ENCODE measurements around the gene EPG5. TPM values are rescaled to one million over a fixed set of nuclear protein-coding genes. Genes with fewer than 3 reads are reported as not detected.

The EPG5 gene
- total and polyA plus RNA-seq, 9 donors: 9.1 to 17.1 (median 11.5) TPM

DNA sequence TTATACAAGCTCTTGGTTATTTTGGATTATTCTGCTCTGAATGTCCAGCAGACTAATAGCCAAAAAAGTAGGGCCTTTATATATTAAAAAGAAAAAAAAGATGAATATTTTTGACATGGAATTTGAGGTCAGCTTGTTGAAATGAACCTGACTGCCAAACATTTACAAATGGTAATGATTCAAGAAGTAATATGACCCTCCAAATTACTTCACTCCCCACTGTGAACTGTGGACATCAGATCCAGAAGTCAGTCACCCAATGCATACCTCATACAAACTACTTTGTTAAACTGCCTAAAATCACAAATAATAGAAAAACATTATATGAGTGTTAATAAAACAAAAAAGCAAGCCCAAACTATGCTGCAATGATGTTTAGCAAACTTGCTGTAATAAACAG lies 10.0 kb downstream of the EPG5 start:
- H3K4me3 ChIP-seq (ENCODE audit: low read length): no peak overlapping the region
- peak; percentile 9 for DNase-seq
- no peaks in the 10 kb centered on the region for H3K9me3 ChIP-seq (replicated peaks; ENCODE audit: control insufficient read depth, low read depth, low read length)
- no peaks in the 10 kb centered on the region for H3K27me3 ChIP-seq (ENCODE audit: control insufficient read depth, insufficient read depth, low read length)
- peaks cover 27% of the 10 kb centered on the region for H3K36me3 ChIP-seq (ENCODE audit: control insufficient read depth, insufficient read depth, low read length)
- no peak overlapping the region for H3K27ac ChIP-seq (ENCODE audit: low read length)
- no peaks in the 10 kb centered on the region for H3K4me1 ChIP-seq (ENCODE audit: control insufficient read depth, insufficient read depth, low read length)

DNA sequence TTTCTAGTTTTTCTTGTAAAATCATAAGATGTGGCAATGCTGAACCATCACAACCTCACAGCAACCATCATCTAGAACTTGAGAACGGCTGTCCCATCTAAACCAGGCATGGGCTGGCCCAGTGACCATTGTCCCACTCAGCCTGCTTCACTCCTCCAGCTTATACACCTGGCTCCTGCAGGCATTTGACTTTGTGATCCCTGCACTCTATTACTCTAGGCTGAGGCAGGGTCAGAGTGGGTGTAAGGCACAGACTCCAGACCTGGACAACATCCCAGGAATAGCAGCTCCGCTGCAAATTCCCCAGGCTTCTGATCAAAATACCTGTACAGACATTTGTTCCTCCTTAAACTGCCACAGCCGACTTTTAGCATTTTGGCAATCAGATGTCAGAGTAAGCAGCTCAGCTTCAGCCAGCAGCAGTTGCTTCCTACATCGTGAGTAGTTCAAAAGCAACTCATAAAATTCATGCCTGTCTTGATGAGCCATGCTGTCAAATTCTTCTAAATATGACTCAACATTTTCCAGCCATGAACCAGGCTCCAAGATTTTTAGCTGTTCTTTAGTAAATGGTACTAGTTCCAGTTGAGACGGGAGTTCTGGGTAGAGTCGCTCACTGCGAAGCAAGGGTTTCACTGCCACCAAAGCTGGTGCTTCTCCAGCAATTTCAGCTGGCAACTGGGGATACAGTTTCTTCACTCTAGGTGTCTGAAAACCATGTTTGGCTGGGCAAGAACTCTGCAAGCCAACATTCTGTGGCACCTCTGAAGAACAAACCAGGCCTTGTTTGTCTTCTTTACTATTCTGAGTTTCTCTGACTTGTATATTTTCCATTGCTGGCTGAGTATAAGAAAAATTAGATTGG lies 12.8 kb downstream of the EPG5 start:
- WGBS (ENCODE audit: insufficient coverage): 85% methylated on average over 6 of the region's 7 CpGs
- Histone ChIP-seq H3K36me3 (ENCODE audit: control insufficient read depth, insufficient read depth, low read length) (peaks cover 29% of the 10 kb centered on the region), H3K27me3 (ENCODE audit: control insufficient read depth, insufficient read depth, low read length) (no peaks in the 10 kb centered on the region), H3K27ac (ENCODE audit: low read length) (no peak overlapping the region), H3K4me1 (ENCODE audit: control insufficient read depth, insufficient read depth, low read length) (no peaks in the 10 kb centered on the region), H3K4me3 (ENCODE audit: low read length) (no peak overlapping the region), H3K9me3 (replicated peaks; ENCODE audit: control insufficient read depth, low read depth, low read length) (no peaks in the 10 kb centered on the region)
- DNase-seq: no peak

DNA sequence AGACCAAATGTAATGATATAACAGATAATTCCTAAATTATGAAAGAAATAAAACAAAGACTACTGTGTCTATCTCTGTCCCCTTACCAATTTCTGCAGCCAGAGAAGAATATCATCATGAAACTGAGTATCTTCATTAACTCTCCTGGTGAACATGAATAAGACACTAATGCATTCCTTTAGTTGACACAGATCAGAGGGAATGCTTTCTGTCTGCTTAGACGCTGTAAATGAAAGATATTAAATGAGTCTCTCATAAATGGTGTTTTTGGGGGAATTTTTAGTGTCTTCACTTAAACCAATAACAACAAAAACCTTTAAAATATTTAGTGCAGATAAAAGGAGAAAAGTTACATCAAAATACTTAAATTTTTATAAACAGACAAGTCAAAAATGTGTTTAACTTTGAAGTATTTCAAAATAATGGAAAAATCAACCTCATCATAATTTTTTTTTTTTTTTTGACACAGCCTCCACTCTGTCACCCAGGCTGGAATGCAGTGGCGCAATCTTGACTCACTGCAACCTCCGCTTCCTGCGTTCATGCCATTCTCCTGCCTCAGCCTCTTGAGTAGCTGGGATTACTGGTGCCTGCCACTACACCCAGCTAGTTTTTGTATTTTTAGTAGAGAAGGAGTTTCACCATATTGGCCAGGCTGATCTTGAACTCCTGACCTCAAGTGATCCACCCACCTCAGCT lies 16.0 kb downstream of the EPG5 start:
- Histone ChIP-seq H3K27ac (ENCODE audit: low read length) (no peak overlapping the region), H3K9me3 (replicated peaks; ENCODE audit: control insufficient read depth, low read depth, low read length) (no peaks in the 10 kb centered on the region), H3K4me1 (ENCODE audit: control insufficient read depth, insufficient read depth, low read length) (no peaks in the 10 kb centered on the region), H3K4me3 (ENCODE audit: low read length) (no peak overlapping the region), H3K36me3 (ENCODE audit: control insufficient read depth, insufficient read depth, low read length) (peaks cover 52% of the 10 kb centered on the region), H3K27me3 (ENCODE audit: control insufficient read depth, insufficient read depth, low read length) (no peaks in the 10 kb centered on the region)
- no peak for DNase-seq
- WGBS (ENCODE audit: insufficient coverage): no CpG with 5 or more reads among the region's 4 CpGs

DNA sequence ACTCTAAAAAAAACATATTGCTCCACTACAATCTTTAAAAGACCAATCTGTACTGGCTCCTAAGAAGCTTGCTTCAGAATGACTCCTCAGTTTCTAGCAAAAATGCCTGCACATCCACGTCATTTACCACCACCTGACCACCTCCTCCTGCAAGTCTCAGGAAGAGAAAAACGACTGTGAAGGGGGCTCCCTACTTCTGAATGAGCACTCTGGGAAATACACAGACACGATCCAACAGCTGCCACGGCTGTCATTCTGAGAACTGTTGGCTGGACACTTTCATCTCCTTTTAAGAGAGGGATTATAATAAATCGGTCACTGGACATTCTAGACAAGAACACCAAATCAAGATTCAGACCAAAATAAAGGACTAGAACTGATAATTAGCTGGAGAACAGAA lies 21.5 kb downstream of the EPG5 start:
- no peaks in the 10 kb centered on the region for H3K4me1 ChIP-seq (ENCODE audit: control insufficient read depth, insufficient read depth, low read length)
- no peaks in the 10 kb centered on the region for H3K27me3 ChIP-seq (ENCODE audit: control insufficient read depth, insufficient read depth, low read length)
- H3K4me3 ChIP-seq (ENCODE audit: low read length): no peak overlapping the region
- WGBS (ENCODE audit: insufficient coverage): 80% methylated on average over 2 of the region's 5 CpGs
- H3K9me3 ChIP-seq (replicated peaks; ENCODE audit: control insufficient read depth, low read depth, low read length): no peaks in the 10 kb centered on the region
- DNase-seq: no peak
- no peak overlapping the region for H3K27ac ChIP-seq (ENCODE audit: low read length)
- H3K36me3 ChIP-seq (ENCODE audit: control insufficient read depth, insufficient read depth, low read length): peaks cover 59% of the 10 kb centered on the region

DNA sequence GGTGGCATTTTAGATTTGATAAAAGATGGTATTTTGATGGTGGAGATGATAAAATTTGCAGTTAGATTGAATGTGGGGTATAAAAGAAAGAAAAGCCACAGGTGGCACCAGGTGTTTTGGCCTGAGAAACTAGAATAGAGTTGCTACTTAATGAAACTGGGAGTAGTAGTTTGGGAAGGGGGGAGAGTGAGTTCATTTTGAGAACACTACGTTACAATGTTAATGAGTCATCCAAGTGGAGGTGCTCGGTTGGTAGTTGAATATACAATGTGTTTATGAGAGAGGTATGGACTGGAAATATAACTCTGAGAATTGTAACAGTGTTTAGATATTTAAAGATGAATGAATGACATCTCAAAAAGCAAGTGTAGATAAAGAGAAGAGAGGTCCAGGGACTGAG lies 26.4 kb downstream of the EPG5 start:
- no peaks in the 10 kb centered on the region for H3K27me3 ChIP-seq (ENCODE audit: control insufficient read depth, insufficient read depth, low read length)
- no peak for DNase-seq
- peaks cover 54% of the 10 kb centered on the region for H3K36me3 ChIP-seq (ENCODE audit: control insufficient read depth, insufficient read depth, low read length)
- 89% methylated on average over 2 of the region's 2 CpGs for WGBS (ENCODE audit: insufficient coverage)
- H3K4me3 ChIP-seq (ENCODE audit: low read length): no peak overlapping the region
- H3K4me1 ChIP-seq (ENCODE audit: control insufficient read depth, insufficient read depth, low read length): no peaks in the 10 kb centered on the region
- no peak overlapping the region for H3K27ac ChIP-seq (ENCODE audit: low read length)
- no peaks in the 10 kb centered on the region for H3K9me3 ChIP-seq (replicated peaks; ENCODE audit: control insufficient read depth, low read depth, low read length)

DNA sequence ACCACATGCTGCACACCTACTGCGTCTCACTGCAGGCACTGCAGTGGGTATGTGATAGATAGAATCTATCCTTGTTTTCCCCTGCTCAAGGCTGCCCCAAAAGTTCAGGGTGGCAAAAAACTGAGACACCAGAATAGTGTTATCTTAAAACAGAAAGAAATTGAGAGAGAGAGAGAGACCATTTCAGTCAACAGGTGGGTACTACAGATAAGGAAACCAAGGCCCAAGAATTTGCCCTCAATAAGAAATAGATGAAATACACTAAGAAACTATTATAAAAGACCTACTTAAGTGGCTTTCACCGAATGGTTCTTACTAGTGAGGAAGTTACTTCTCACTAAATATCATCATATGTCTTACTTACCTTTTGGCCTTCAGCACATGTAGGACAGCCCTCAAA lies 27.9 kb downstream of the EPG5 start:
- Histone ChIP-seq H3K27ac (ENCODE audit: low read length) (no peak overlapping the region), H3K4me3 (ENCODE audit: low read length) (no peak overlapping the region), H3K27me3 (ENCODE audit: control insufficient read depth, insufficient read depth, low read length) (no peaks in the 10 kb centered on the region), H3K9me3 (replicated peaks; ENCODE audit: control insufficient read depth, low read depth, low read length) (no peaks in the 10 kb centered on the region), H3K4me1 (ENCODE audit: control insufficient read depth, insufficient read depth, low read length) (no peaks in the 10 kb centered on the region), H3K36me3 (ENCODE audit: control insufficient read depth, insufficient read depth, low read length) (peaks cover 42% of the 10 kb centered on the region)
- WGBS (ENCODE audit: insufficient coverage): no CpG with 5 or more reads among the region's 2 CpGs
- DNase-seq: no peak

DNA sequence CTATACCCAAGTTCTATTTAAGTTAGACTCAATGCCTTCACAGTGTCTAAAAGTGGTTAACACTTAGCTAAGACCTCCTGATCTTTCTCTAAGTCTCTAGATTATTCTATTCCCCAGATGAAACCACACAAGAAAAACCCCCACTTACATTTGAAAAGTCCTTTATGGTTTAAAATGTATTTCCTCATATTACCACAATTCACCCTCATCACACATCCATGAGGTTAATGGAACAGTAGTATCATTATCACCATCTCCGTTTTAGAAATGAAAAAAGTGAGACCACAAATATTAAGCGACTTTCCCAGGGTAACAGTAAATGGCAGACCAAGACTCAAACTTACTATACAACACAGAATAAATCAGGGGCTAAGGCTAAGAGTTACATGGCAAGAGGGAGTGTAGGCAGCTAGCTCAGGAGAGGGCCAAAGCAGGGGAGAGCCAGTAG lies 28.6 kb downstream of the EPG5 start:
- no peaks in the 10 kb centered on the region for H3K27me3 ChIP-seq (ENCODE audit: control insufficient read depth, insufficient read depth, low read length)

DNA sequence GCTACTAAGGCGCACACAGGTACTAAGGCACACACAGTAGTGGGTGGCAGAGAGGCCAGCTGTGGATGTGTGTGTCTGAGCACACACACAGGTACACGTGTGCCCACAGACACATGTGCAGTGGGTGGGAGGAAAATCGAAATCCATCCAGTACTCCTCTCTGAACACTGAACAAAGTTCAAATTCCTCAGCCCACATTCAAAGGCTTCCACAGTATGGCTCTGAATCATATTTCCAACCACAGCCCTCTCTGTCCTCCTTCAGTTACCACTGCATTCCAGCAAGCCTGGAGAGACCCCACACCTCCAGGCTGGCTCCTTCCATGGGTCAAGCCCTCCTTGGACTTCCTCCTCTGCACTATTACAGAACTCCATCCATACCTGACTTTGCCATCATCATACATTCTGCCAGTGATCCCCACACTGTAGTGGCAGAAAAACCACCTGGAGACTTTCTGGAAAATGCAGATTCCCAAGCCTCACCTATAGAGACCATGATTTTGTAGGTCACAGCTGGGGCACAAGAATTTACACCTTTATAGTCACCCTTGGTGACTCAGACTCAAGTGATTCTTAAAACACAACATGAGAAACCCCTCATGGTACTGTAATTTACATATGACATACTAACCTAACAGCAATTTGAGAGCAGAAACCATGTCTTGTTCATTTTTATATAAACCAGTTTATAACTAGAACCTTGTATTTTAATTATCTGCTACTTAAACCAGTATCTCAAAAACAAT lies 31.4 kb downstream of the EPG5 start:
- H3K27ac ChIP-seq (ENCODE audit: low read length): no peak overlapping the region
- WGBS (ENCODE audit: insufficient coverage): no CpG with 5 or more reads among the region's 3 CpGs
- no peak for DNase-seq
- no peaks in the 10 kb centered on the region for H3K4me1 ChIP-seq (ENCODE audit: control insufficient read depth, insufficient read depth, low read length)
- no peak overlapping the region for H3K4me3 ChIP-seq (ENCODE audit: low read length)
- no peaks in the 10 kb centered on the region for H3K27me3 ChIP-seq (ENCODE audit: control insufficient read depth, insufficient read depth, low read length)
- peaks cover 32% of the 10 kb centered on the region for H3K36me3 ChIP-seq (ENCODE audit: control insufficient read depth, insufficient read depth, low read length)
- H3K9me3 ChIP-seq (replicated peaks; ENCODE audit: control insufficient read depth, low read depth, low read length): no peaks in the 10 kb centered on the region

More for the DNA sequence above, 28.6 kb downstream of the EPG5 start:
- H3K4me3 ChIP-seq (ENCODE audit: low read length): no peak overlapping the region
- DNase-seq: no peak
- H3K9me3 ChIP-seq (replicated peaks; ENCODE audit: control insufficient read depth, low read depth, low read length): no peaks in the 10 kb centered on the region
- peaks cover 37% of the 10 kb centered on the region for H3K36me3 ChIP-seq (ENCODE audit: control insufficient read depth, insufficient read depth, low read length)
- H3K4me1 ChIP-seq (ENCODE audit: control insufficient read depth, insufficient read depth, low read length): no peaks in the 10 kb centered on the region
- WGBS (ENCODE audit: insufficient coverage): no CpG with 5 or more reads among the region's 2 CpGs
- H3K27ac ChIP-seq (ENCODE audit: low read length): no peak overlapping the region

DNA sequence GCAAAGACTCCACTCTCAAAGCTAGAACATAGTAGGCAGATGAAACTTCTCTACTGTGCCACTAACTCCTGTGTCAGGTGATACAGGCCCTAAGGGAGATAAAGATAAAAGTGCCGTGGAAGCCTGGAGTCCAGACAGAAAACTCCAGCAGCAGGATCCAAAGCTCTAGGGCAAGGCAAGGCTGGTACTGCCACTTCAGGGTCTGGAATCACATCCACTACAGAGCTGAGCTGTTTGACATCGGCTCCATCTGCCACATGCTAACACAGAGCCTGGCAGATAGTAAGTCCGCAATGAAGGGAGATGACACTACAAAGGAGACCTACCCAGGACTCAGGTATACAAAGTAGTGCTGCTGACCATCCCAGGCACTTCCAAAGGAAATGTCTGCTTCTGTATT lies 34.4 kb downstream of the EPG5 start:
- DNase-seq: no peak
- no peaks in the 10 kb centered on the region for H3K27me3 ChIP-seq (ENCODE audit: control insufficient read depth, insufficient read depth, low read length)
- H3K4me3 ChIP-seq (ENCODE audit: low read length): no peak overlapping the region
- peaks cover 18% of the 10 kb centered on the region for H3K36me3 ChIP-seq (ENCODE audit: control insufficient read depth, insufficient read depth, low read length)
- H3K4me1 ChIP-seq (ENCODE audit: control insufficient read depth, insufficient read depth, low read length): no peaks in the 10 kb centered on the region
- H3K27ac ChIP-seq (ENCODE audit: low read length): no peak overlapping the region
- no peaks in the 10 kb centered on the region for H3K9me3 ChIP-seq (replicated peaks; ENCODE audit: control insufficient read depth, low read depth, low read length)
- 85% methylated on average over 2 of the region's 3 CpGs for WGBS (ENCODE audit: insufficient coverage)

DNA sequence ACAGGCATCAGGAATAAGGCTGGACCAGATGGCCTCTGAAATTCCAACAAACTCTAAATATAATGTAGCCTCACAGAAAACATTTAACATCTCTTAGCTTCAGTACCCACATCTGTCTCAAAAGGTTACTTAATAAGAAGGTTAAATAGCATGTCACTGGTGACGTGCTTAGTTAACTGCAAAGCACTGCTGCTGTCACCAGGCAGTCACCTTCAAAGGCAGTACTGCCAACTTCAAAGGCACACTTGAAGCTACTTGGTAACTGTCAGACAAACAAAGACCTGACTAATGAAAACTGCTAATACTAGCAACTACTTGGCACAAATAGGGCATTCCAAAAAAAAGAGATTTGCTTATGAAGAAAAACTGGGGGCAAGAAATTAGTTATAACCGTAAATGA lies 36.2 kb downstream of the EPG5 start:
- Histone ChIP-seq H3K27me3 (ENCODE audit: control insufficient read depth, insufficient read depth, low read length) (no peaks in the 10 kb centered on the region), H3K9me3 (replicated peaks; ENCODE audit: control insufficient read depth, low read depth, low read length) (no peaks in the 10 kb centered on the region), H3K4me1 (ENCODE audit: control insufficient read depth, insufficient read depth, low read length) (no peaks in the 10 kb centered on the region), H3K27ac (ENCODE audit: low read length) (no peak overlapping the region), H3K4me3 (ENCODE audit: low read length) (no peak overlapping the region), H3K36me3 (ENCODE audit: control insufficient read depth, insufficient read depth, low read length) (peaks cover 25% of the 10 kb centered on the region)
- no CpG with 5 or more reads among the region's 2 CpGs for WGBS (ENCODE audit: insufficient coverage)
- DNase-seq: no peak
